NCI-H2227 (cell line): Measurements from ENCODE around the gene CEP68.
"Not testable (repeated sequence)": the region's sequence is repeated elsewhere in the genome, so short reads cannot be mapped to it uniquely, and the experiment has no call there.

Experiments
- DNase-seq: peaks from one replicate; lab custom pipeline; 2025; ENCODE audit not compliant: unreplicated experiment; lab: John Stamatoyannopoulos, UW

CEP68 gene, protein sequence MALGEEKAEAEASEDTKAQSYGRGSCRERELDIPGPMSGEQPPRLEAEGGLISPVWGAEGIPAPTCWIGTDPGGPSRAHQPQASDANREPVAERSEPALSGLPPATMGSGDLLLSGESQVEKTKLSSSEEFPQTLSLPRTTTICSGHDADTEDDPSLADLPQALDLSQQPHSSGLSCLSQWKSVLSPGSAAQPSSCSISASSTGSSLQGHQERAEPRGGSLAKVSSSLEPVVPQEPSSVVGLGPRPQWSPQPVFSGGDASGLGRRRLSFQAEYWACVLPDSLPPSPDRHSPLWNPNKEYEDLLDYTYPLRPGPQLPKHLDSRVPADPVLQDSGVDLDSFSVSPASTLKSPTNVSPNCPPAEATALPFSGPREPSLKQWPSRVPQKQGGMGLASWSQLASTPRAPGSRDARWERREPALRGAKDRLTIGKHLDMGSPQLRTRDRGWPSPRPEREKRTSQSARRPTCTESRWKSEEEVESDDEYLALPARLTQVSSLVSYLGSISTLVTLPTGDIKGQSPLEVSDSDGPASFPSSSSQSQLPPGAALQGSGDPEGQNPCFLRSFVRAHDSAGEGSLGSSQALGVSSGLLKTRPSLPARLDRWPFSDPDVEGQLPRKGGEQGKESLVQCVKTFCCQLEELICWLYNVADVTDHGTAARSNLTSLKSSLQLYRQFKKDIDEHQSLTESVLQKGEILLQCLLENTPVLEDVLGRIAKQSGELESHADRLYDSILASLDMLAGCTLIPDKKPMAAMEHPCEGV

DNA sequence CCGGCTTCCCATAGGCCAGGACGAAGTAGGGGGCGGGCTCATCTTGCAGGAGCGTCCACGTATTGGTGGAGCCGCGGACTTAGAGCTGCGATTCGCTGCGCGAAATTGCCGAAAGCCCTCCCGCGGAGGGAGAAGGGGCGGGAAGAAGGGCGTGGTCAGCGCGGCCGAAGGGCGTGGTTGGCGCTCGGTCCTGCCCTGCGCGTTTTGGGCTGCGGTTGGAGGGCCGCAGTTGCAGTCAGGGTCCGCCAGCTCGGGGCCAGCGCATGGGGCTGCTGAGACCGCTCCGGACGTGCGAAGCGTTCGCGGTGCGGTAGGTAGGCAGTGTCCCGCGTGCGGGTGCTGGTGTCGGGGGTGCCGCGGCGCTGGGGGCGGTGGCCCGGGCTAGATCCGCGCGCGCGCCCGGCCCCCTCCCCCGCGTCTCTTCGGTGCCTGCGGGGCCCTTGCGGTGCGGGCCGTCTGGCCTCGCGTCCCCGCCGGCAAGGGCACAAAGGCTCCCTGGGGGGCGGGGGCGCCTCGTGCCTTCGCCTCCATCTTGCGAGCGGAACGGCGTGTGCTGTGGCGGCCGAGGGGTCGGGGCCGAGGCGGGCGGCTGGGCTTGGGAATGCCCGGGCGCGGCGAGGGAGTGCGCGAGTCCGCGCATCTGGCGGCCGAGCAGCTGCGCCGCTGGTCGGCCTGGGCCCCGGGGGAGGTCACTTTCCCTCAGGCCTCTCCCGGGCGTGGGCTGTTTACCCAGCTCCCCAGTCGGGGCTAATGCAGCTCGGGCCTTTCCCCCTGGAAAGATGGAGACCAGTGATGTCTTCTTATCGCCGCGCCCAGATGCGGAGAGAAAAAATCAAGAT is at the start of gene CEP68:
Gene CEP68, plus strand, starts transcription at position 202 of the 839 bp plus-strand sequence. CDS start 13,029 bp downstream, outside the sequence.
- DNase-seq: peak; percentile 98

DNA sequence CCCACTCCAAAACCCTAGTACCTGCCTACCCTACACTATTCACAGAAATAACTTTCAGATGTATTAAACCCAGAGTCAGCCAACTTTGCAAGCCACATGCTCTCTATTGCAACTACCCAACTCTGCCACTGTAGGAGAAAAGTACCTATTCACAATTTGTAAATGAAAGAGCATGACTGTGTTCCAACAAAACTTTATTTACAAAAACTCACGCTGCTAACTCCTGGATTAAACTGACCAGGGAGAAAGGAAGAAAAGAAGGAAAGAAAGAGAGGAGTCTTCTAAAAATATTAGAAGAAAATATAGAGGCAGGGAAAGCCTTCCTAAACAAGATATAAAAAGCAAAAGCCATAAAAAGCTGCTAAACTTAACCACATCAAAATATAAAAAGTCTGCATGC is 42.4 kb upstream of the CEP68 start:
- no peak for DNase-seq

DNA sequence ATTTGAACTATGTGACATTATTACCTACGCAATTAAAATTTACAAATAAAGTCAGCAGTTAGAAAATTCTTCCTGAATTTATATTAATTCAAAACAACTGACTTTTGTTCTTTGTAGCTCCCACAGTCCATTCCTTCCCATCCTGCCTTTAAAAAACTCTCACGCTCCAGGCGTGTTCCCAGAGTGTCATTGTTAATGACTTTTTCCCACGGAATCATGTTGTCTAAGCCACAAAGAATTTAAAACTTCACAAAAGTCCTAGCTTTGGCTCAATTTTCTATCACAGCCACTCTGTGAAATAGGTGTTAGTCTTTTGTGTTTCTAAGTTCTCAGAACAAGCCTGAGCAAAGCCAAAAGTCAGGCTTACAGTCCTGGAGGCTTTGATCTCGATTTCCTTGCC is 40.5 kb upstream of the CEP68 start:
- DNase-seq: no peak

DNA sequence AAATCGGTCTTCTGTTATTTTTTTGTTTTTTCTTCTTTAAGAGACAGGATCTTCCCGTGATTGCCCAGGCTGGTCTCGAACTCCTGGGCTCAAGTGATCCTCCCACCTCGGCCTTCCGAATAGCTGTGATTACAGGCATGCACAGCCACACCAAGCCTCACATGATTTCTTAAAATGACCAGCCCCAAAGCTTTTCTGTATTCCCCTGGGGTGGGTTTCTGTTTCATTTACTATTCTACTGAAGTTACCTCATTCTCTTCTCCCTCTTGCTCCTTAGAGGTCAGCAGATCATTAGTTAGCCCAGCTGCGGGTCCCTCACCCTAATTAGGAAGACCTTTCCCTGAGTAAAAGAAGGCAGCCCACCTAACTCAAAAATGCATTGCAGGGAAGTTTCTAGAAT is 39.4 kb upstream of the CEP68 start:
- DNase-seq: no peak

DNA sequence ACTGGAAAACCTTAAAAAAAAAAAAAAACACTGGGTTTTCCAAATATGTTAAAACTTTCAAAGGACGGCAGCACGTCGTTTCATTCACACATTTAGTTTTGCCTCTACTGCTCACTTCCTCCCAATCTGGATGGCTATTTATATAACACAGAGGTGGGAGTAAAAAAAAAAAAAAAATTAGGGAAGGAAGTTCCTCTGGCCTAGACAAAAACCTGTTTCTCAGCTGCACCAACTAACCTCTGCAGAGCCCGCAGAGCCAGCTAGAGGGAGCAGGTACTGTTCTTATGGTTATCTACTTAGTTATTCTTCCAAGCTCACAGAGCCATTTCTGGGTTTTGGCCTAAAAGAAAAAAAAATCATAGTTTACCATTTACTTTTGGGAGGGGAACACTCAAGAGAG is 38.9 kb upstream of the CEP68 start:
- no peak for DNase-seq

DNA sequence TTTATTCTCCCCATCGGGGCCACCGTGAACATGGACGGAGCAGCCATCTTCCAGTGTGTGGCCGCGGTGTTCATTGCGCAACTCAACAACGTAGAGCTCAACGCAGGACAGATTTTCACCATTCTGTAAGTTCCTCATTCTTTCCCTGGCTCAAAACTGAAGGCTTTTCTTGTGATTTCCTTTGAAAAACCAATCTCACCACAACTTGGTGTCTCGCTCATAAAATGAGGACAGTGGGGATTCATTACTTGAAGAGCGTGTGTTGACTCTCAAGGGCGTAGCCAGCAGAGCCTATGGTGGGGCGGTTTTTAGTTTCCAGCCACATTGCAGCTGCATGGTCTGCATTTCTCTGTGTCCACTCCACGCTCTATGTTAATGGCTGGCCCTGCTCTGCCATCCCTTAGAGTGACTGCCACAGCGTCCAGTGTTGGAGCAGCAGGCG is 38.1 kb upstream of the CEP68 start:
- no peak for DNase-seq

DNA sequence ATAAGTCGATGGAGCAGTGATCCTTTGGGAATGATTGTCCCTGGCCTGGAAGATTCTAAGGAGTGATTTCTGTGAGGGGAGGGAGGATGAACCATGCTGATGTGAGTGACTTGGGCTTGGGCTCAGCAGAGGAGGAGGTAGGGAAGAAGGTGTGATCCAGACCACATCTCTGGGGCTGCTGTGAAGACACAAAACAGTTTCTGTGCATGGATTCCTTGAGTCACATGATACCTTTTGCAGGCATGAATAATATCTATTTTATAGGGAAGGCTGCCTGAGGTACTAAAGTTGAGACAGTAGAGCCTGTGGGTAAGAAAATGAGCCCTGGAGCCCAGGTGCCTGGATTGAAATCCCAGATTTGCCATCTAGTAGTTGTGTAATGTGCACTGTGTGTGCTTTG is 37.2 kb upstream of the CEP68 start:
- DNase-seq: no peak

DNA sequence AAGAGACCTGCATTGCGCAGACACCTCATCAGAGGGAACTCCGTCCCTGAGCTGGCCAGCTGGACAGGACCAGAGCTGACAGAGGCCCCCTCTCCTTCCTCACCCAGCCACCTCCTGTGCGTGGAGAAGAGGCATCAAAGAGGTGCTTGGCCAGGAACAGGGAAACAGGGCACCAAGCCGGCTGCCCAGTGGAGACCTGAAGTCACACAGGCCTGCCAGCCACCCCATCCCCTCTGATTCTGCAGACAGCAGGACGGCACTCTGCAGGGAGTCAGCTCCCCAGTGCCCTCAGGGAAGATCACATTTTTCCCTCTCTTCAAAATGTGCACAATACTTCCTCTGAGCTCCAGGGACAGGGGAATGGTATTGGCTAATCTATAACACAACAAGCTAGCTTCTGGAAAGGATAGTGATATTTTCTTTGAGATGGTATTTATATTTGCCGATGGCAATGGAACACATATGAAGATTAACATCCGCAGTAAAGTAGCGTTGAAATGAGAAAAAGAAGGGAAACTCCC is 36.5 kb upstream of the CEP68 start:
- no peak for DNase-seq

DNA sequence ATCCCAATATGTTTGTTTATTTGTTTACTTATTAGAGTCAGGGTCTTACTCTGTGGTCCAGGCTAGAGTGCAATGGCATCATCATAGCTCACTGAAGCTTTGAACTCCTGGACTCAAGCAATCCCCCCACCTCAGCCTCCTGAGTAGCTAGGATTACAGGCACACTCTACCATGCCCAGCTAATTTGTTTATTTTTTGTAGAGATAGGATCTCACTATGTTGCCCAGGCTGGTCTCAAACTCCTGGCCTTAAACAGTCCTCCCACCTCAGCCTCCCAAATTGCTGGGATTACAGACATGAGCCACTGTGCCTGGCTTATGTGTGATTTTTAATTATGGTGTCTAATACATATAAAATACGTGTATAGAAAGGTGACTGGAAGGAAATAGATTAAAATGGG is 36.0 kb upstream of the CEP68 start:
- not testable (repeated sequence) for DNase-seq

DNA sequence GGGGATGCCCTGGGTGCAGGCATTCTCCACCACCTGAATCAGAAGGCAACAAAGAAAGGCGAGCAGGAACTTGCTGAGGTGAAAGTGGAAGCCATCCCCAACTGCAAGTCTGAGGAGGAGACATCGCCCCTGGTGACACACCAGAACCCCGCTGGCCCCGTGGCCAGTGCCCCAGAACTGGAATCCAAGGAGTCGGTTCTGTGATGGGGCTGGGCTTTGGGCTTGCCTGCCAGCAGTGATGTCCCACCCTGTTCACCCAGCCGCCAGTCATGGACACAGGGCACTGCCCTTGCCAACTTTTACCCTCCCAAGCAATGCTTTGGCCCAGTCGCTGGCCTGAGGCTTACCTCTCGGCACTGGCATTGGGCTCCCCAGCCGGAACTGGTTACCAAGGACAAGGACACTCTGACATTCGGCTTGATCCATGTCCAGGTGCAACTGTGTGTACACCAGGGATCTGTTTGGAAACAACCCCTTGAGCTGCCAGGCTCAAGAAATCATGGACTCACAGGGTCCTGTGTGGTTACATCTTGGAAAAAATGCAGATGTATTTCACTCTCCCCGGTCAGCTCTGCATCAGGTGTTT is 35.2 kb upstream of the CEP68 start:
- DNase-seq: no peak

DNA sequence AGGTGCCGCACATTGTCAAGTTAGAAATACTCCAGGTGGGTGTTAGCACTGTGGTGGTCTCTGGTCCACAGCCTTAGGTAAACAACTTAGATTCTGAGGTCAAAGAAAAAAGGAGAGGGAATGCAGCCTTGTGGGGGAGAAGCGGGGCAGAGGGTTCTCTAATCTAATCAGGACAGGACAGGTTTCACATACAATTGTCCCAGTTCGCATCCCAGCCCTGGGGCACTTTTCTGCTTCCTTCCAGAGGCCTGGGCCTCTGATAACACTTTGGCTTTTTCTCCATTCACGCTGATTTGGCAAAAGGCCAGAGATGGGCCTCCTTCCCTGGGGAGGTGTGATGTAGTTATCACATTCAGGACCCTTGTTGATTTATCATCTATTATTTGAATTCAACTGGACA is 34.5 kb upstream of the CEP68 start:
- no peak for DNase-seq

DNA sequence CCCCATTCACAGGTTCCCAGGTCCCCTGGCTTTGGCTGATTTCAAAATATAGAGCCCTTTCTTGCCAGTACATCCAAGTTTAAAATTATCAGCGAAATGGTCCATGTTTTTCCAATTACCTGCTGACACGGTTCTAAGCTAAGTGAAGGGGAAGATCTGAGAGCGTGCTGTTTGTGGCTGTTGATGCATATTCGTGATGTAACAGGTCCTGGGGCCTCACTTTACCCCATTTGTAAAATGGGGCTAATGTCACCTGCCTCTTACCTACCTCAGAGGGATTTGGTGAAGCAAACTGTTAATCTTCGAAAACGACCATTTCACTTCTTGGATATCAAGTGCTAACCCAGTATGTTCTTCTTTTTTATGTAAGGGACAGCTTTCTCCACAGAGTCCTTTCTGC is 34.0 kb upstream of the CEP68 start:
- no peak for DNase-seq

DNA sequence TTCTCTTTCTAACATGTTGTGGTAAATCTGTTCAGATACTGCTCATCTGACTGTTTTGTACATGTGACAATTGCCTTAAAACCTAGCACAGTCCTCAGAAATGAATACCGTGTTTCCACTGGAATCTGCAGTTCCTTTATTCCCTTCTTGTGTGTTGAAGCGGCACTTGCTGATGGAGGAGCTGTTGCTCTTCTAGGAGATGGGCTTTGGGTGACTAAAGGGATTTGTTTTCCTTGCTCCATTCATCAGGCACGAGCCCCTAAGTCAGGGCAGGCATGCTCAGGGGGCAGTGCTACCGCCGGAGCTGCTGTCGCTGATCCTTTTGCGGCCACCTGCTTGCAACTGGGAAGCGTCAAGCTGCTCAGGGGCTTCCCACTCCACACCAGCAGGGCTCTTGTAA is 32.5 kb upstream of the CEP68 start:
- no peak for DNase-seq

DNA sequence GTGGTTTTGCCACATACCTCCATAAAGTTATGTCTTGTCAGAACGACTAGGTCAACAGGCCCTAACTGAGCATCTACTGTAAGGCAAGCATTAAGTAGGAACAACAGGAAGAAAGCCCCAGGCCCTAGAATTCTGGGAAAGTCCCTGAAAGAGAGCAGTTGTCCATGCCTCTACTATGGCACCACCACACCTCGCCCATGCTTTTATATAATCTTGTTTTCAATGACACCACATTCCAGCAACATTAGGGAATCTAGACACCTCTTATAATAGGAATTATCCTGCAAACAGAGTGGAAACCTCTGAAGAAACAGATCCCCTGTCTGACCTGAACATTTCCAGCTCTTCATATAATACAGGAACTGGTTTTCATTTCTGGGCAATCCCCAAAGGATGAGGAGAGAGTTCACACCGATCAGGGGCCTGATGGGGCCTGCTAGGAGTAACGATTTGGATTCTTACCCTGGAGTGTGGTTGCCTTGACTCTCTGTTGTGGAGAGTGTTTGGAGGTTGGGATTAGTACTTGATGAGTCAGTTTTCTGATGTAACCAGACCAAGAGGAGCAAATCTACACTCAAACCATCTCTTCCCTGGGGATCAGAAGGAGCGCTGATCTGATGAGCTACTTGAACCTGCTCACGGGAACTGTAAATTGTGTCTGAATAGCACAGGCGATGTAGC is 31.9 kb upstream of the CEP68 start:
- no peak for DNase-seq

DNA sequence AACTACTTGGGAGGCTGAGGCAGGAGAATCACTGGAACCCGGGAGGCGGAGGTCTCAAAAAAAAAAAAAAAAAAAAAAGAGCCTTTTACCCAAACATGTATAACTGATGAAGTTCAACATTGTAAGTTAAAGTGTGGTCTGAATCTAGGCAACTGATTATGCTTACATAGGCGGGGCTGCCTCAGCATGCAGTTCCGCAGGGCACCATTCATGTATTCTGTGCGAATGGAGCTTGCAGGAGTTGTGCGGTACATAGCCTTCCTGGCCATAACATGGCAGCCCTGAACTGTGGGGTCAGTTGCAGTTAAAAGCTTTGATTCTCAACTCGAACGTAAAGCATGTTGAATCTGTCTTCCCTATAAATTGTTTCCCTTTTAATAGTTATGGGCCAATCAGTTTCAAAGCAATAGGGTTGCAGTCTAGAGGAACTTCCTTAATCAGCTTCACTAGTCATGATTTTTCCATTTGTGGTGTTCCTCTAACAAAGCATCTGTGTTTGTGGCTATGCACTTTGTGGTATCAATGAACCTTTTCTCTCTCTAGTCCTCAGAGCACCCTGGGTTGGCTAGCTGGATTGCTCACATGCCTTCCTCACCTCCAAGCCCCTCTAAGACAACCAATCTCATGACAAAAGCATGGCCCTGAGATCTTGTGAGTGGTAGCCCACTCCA is 30.6 kb upstream of the CEP68 start:
- no peak for DNase-seq

DNA sequence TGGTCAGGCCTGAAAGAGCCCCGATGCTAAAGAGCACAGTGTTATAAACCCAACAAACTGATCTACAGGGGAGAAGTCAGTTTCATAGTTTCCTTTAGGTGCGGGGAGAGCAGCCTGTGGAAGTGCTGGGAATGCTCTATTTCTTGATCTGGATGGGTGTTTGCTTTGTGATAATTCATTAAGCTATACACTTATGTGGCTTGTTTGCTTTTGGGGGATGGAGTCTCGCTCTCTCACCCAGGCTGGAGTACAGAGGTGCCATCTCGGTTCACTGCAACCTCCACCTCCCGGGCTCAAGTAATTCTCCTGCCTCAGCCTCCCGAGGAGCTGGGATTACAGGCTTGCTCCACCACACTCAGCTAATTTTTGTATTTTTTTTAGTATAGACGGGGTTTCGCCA is 30.1 kb upstream of the CEP68 start:
- no peak for DNase-seq

DNA sequence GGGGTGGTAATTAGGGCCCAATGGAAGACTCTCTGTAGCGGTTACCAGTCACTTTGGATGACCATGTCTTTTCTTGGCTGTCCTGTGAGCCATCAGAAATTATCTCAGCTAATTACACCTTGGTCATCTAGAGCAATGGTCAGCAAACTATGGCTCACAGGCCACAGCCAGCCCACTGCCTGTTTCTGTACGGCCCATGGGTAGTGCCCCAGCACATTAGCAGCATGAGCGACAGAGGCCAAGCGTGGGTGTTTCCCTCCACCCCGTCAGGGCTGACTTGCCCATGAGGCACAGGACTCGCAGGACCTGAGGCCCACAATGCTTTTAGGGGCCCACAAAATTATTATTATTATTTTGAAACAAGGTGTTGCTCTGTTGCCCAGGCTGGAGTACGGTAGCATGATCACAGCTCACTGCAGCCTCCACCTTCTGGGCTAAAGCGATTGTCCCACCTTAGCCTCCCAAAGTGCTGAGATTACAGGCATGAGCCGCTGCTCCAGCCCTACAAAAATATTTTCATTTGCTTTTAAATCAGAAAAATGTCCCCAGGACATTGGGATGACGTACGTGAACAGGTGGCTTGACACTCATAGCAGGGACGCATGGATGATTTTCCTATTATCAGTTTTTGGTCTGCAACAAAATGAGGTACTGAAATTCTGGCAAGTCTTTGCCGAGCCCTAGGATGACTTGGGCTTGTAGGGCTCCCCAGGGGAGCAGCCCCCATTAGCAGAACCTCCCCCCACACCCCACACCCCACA is 29.3 kb upstream of the CEP68 start:
- no peak for DNase-seq

DNA sequence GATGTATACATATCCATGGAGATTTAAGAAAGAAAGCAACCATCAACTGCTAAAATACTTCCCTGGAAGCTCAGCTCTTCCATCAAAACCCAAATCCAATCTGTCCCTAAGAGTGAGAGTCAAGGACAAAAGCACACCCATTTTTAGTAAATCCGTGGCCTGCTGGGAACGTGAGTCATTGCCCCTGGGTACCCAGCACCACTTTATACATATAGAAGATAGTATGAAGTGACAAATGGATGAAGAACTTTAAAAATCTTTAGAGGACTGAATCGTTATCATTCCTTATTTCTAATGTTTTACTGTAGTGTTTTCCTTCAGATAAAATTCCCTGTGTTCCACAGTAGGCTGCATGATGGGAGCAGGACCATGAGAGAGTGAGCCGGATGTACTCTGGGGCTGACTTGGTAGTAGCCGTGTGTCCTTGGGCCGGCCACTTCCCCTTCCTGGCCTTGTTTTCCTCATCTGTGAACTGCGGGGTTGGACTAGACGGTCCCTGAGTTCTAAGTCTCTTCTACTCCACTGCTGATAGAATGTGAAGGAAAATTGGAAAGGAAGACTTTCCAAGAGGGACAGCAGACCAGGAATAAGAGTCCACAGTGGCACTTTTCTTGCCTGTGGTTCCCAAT is 28.5 kb upstream of the CEP68 start:
- no peak for DNase-seq
